Fibroblast of mammary gland (primary cell): ENCODE data around the gene HPSE2.

Source experiments
- DNase-seq: peaks from one replicate; pipeline ENCODE4 v3.0.0-alpha.2; 2010; ENCODE audit warnings: low read depth
- H3K4me3 ChIP-seq: 2 replicates; pipeline ENCODE4 v1.5.1; 2011; ENCODE audit warnings: low read depth, mild to moderate bottlenecking, low read length, moderate library complexity; ENCODE audit not compliant: control insufficient read depth
- TF ChIP-seq, protein P1 (sequence below): conservative IDR thresholded peaks from 2 replicates; pipeline ENCODE4 v1.5.1; 2011; ENCODE audit warnings: low read depth, low read length, inconsistent platforms; ENCODE audit not compliant: control insufficient read depth, insufficient read depth

HPSE2 gene

DNA sequence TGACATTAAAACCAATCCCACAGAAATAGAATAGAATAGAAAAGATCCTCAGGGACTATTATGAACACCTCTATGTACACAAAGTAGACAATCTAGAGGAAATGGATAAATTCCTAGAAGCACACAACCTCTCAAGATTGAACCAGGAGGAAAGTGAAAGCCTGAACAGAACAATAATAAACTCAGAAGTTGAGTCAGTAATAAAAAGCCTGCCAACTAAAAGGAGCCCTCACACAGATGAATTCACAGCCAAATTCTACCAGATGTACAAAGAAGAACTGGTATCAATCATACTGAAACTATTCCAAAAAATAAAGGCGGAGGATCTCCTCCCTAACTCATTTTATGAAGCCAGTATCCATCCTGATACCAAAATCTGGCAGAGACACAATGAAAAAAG, 568.6 kb downstream of the HPSE2 start:
- H3K4me3 ChIP-seq = no peak overlapping the region
- peak; percentile 47 for DNase-seq
- TF ChIP-seq, protein P1, sequence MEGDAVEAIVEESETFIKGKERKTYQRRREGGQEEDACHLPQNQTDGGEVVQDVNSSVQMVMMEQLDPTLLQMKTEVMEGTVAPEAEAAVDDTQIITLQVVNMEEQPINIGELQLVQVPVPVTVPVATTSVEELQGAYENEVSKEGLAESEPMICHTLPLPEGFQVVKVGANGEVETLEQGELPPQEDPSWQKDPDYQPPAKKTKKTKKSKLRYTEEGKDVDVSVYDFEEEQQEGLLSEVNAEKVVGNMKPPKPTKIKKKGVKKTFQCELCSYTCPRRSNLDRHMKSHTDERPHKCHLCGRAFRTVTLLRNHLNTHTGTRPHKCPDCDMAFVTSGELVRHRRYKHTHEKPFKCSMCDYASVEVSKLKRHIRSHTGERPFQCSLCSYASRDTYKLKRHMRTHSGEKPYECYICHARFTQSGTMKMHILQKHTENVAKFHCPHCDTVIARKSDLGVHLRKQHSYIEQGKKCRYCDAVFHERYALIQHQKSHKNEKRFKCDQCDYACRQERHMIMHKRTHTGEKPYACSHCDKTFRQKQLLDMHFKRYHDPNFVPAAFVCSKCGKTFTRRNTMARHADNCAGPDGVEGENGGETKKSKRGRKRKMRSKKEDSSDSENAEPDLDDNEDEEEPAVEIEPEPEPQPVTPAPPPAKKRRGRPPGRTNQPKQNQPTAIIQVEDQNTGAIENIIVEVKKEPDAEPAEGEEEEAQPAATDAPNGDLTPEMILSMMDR = no peak

DNA sequence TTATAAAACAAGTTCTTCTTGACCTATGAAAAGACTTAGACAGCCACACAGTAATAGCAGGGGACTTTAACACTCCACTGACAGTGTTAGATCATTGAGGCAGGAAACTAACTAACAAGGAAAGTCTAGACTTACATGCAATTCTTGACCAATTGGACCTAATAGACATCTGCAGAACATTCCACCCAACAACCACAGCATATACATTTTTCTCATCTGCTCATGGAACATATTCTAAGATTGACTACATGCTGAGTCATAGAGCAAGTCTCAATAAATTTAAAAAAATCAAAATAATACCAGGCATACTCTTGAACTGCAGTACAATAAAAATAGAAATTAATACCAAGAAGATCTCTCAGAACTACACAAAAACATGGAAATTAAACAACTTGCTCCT, 569.4 kb downstream of the HPSE2 start:
- peak; percentile 22 for DNase-seq
- TF ChIP-seq, protein P1 = no peak
- no peak overlapping the region for H3K4me3 ChIP-seq

DNA sequence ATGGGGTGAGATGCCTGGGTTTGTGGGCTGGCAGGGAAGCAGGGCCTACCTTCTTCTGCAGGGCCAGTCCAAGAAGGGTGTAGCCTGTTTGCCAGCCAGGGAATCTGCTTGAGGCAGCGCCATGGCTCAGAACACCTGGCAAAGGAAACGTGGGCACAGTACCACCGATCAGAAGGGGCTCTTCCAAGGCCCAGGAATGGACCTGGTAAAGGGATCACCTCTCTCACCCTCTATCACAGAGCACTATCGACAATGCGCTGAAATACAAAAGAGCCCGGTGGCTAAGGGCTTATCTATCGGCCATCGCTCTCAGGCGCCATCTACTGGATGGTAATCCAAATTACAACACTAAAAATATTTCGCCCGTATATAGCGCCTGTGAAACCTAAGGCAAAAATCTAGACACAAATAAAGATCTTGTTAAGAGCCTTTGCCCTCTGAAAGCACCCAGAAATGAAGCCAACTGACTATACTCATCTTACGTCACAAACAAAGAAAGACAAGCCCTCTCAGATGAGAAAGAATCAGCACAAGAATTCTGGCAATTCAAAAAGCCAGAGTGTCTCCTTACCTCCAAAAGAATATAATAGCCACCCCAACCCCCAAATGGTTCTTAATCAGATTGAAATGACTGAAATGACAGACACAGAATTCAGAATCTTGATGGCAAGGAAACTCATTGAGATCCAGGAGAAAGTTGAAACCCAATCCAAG, 571.2 kb downstream of the HPSE2 start:
- DNase-seq = peak; percentile 39
- TF ChIP-seq, protein P1 = peak; percentile 61

DNA sequence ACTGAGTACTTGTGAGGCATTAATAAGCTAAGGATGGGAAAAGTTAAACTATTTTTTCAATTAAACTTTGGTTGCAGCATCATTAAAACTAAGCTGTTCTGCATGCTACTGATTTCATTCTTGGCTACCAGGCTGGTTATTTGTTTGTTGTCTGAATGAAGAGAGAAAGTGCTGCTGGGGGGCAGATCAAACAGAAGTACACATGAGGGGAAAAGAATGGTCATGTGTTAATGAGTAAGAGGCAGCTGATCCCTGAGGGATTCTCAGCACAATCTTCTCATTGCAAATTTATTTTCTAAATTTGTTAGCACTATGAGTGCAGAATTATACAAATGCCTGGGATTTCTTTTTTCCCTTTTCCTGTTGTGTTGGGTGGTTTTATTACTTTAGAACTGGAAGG, 575.7 kb downstream of the HPSE2 start:
- no peak overlapping the region for H3K4me3 ChIP-seq
- TF ChIP-seq, protein P1 = no peak
- DNase-seq = peak; percentile 47

More for the DNA sequence above, 571.2 kb downstream of the HPSE2 start:
- H3K4me3 ChIP-seq = no peak overlapping the region

DNA sequence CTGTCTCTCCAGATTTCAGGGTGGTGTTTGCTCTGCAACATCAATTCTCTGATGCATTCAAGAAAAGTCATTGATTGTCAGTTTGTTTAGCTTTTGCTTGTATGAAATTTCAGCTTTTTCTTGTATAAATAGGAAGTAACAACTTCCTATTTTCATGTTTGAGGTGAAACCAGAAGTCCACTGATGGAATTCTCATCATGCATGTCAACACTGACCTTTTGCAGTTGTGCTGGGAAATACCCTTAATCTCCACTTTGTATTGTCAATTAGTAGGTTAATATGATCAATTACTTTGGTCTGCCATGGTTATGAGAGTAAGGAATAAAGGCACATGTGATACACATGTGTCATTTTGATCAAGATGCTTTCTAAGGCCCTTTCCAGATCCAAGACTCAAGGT, 580.2 kb downstream of the HPSE2 start:
- TF ChIP-seq, protein P1 = no peak

DNA sequence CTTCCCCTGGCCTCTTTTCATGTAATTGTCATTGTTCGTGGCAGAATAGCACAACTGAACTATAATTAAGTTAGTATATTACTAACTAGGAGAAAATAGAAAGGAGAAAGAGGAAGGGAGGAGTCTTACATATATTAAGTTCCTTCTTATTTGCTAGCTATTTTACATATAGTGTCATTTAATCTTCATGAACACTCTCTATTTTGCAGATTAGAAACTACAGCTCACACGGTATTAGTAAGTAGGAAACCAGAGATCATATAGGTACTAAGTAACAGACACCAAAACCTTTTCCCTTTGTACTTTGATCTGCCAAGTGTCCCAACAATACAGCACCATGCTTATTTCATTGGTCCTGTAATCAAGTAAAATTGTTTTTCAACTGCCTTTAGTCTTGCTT, 586.5 kb downstream of the HPSE2 start:
- no peak overlapping the region for H3K4me3 ChIP-seq
- TF ChIP-seq, protein P1 = no peak
- no peak for DNase-seq

More for the DNA sequence above, 580.2 kb downstream of the HPSE2 start:
- no peak for DNase-seq
- H3K4me3 ChIP-seq = no peak overlapping the region
